Nephron progenitor cell (in vitro differentiated cells): ENCODE results near the gene PTGER1.

Experiments used
- DNase-seq: peaks from one replicate; pipeline ENCODE4 v3.0.0; 2021
- H3K27ac Mint-ChIP-seq: 2 replicates; pipeline ENCODE4 v1.8.0; 2021; ENCODE audit warnings: mild to moderate bottlenecking, moderate library complexity, mixed read lengths
- H3K27me3 Mint-ChIP-seq: 2 replicates; pipeline ENCODE4 v1.8.0; 2021; ENCODE audit warnings: mild to moderate bottlenecking, low read depth, mixed read lengths; ENCODE audit not compliant: poor library complexity
- H3K36me3 Mint-ChIP-seq: 2 replicates; pipeline ENCODE4 v1.8.0; 2021; ENCODE audit warnings: low read depth, mixed read lengths
- H3K4me1 Mint-ChIP-seq: 2 replicates; pipeline ENCODE4 v1.8.0; 2021; ENCODE audit warnings: mixed read lengths
- H3K4me3 Mint-ChIP-seq: 2 replicates; pipeline ENCODE4 v1.8.0; 2021; ENCODE audit warnings: mild to moderate bottlenecking, moderate library complexity, mixed read lengths
- H3K9me3 Mint-ChIP-seq: 2 replicates; pipeline ENCODE4 v1.8.0; 2021; ENCODE audit warnings: mild to moderate bottlenecking, moderate library complexity, mixed read lengths
- CTCF ChIP-seq: fragments of 200-600 bp; sonication (generic); IDR thresholded peaks from 2 replicates; pipeline ENCODE4 v1.5.0; 2021; ENCODE audit warnings: antibody characterized with exemption

Gene PTGER1

DNA sequence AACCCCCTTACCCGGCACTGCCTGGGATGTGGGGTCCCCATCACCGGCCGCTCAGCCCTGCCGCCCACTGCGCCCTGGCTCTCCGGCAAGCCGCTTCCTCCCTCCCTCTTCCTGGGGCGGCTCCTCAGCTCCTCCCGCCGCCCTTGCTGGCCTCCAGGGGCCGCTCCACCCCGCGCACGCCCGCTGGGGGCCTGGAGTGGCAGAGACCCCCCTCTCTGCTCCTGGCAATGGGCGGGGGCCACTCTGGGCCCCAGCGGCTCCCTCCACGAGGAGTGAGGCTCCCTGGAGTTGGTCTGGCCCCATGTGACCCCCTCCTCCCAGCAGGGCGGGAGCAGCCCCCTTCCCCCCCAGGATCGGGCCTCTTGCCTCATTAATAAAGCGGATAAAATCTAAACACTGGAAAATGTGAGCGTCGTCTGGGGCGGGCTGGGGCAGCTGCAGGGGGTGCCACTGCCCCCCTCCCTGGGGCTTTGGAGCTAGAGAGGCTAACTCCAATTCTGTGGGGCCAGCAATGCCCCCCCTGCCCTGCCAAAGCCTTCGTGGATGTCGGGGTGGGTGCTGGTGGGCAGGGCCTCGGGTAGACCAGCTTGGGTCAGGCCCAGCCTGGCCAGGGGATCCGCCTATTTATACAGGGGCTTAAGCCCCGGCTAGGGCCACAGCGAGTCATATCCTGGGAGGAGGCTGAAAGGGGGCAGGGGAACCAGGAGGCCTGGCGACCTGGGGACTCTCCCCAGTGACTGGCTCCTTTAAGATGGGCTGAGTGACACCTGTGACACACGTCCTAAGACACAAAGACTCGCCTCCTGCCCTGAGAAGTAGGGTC, at the start of gene PTGER1:
PTGER1 (minus strand) TSS at position 104 of the 823 bp plus-strand sequence. CDS start 1,034 bp downstream, outside the sequence.
- DNase-seq: peak; percentile 55
- no peak for TF ChIP-seq CTCF
- Mint-ChIP-seq H3K36me3 (no peaks in the 10 kb centered on the region), H3K9me3 (no peaks in the 10 kb centered on the region), H3K27ac (no peak within 1 kb of the TSS), H3K4me3 (peak within 1 kb of the TSS; percentile 44), H3K4me1 (peaks cover 43% of the 10 kb centered on the region), H3K27me3 (peaks cover 5% of the 10 kb centered on the region)

DNA sequence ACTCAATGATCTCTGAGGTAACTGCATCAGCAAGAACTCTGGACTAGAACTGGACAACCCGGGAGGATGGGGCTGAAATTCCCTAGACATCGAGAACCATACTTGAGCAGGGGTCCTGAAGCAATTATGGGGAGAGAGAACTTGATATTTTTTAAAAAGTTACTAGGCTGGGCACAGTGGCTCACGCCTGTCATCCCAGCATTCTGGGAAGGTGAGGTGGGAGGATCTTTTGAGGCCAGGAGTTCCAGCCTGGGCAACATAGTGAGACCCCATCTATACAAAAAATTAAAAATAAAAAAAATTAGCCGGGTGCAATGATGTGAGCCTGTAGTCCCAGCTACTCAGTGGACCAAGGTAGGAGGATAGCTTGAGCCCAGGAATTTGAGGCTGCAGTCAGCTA, 45.4 kb upstream of the PTGER1 start:
- TF ChIP-seq CTCF: no peak
- Mint-ChIP-seq H3K9me3 (no peaks in the 10 kb centered on the region), H3K4me1 (peaks cover 59% of the 10 kb centered on the region), H3K27me3 (peaks cover 3% of the 10 kb centered on the region), H3K4me3 (no peak overlapping the region), H3K27ac (no peak overlapping the region), H3K36me3 (peaks cover 13% of the 10 kb centered on the region)
- DNase-seq: no peak

DNA sequence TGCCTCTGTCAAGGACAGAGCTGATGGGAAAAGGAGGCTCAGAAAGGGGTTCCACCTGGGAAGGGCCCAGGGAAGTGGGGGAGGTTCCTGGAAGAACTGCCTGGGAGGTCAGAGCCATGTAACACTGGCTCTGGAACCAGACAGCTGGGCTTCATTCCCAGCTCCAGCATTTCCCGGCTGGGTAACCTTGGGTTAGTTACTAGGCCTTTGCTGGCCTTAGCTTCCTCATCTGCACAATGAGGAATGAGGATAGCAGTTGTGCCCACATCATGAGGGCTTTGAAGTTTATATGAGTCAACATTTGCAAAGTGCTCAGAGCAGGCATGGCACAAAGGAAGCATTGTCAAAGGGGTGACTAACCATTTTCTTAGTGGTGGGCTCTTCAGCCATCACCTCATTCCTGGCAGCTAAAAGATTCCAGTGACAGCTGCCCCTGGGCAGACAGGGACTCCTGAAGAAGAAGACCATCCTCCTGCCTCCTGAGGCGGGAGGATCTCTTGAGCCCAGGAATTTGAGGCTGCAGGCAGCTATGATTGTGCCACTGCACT, 44.8 kb upstream of the PTGER1 start:
- Mint-ChIP-seq H3K36me3 (peaks cover 19% of the 10 kb centered on the region), H3K9me3 (no peaks in the 10 kb centered on the region), H3K4me3 (peak overlapping the region; percentile 59), H3K27me3 (peaks cover 3% of the 10 kb centered on the region), H3K27ac (no peak overlapping the region), H3K4me1 (peaks cover 62% of the 10 kb centered on the region)
- no peak for DNase-seq
- no peak for TF ChIP-seq CTCF

DNA sequence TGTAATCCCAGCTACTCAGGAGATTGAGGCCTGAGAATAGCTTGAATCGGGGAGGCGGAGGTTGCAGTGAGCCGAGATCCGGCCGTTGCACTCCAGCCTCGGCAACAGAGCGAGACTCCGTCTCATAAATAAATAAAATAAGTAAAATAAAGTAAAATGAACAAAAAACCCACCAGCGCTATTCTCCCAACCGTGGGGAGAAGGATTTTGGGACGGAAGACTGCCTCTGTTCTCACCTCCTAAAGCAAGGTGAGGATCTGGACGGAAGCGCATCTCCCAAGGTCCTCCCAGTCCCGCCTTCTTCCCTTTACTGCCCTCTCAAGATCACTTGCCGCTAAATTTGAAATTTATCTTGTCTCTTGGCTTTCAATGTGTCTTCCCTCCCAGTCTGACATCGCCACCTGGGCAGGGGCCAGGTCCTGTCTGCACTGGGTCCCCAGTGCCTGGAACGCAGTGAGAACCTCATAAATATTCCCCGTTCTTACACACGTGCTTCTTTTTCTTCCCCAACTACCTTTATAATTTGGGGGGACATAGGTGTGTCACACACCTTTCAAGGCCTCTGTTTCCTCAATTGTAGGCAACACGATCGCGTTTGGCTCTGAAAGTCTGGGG, 44.2 kb upstream of the PTGER1 start:
- peaks cover 3% of the 10 kb centered on the region for H3K27me3 Mint-ChIP-seq
- peaks cover 25% of the 10 kb centered on the region for H3K36me3 Mint-ChIP-seq

DNA sequence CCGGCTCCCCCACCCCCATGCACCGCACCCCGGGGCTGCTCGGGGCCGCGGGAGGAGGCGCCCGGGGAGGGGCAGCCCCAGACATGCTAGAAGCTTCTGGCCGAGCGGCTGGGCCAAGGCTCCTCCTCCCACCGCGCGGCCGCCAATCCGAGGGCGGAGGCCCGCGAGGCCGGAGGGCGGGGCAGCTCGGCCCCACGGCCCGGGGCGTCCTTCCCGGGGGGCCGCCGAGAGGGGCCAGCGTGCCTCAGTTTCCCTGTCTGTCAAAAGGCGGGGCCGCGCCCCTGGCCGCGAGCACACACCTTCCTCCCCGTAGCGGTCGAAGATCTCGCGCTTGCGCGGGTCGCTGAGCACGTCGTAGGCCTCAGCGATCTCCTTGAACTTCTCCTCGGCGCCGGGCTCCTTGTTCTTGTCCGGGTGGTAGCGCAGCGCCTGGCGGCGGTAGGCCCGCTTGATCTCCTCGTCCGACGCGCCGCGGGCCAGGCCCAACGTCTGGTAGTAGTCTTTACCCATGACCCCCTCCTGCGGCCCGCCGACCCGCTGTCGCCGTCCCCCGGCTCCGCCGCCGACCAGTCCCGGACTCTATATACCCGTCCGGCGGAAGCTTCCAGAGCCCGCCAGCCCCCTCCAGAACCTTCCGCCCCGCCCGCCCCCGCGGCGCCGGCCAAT, 42.8 kb upstream of the PTGER1 start, which contains the start of gene DNAJB1:
DNAJB1 (minus strand) TSS at position 558 of the 666 bp plus-strand sequence; CDS start at position 510, 48 bp downstream.
- no peaks in the 10 kb centered on the region for H3K9me3 Mint-ChIP-seq
- peaks cover 80% of the 10 kb centered on the region for H3K4me1 Mint-ChIP-seq
- no peak for TF ChIP-seq CTCF
- H3K36me3 Mint-ChIP-seq: peaks cover 32% of the 10 kb centered on the region
- H3K27ac Mint-ChIP-seq: peak within 1 kb of the TSS; percentile 97
- peak; percentile 72 for DNase-seq
- H3K27me3 Mint-ChIP-seq: peaks cover 3% of the 10 kb centered on the region
- peak within 1 kb of the TSS; percentile 93 for H3K4me3 Mint-ChIP-seq

More for the DNA sequence above, 44.2 kb upstream of the PTGER1 start:
- Mint-ChIP-seq H3K9me3 (no peaks in the 10 kb centered on the region), H3K4me1 (peaks cover 68% of the 10 kb centered on the region), H3K4me3 (peak overlapping the region; percentile 59), H3K27ac (no peak overlapping the region)
- no peak for DNase-seq
- TF ChIP-seq CTCF: no peak
